ENCODE results near the gene FLRT2.

DNA sequence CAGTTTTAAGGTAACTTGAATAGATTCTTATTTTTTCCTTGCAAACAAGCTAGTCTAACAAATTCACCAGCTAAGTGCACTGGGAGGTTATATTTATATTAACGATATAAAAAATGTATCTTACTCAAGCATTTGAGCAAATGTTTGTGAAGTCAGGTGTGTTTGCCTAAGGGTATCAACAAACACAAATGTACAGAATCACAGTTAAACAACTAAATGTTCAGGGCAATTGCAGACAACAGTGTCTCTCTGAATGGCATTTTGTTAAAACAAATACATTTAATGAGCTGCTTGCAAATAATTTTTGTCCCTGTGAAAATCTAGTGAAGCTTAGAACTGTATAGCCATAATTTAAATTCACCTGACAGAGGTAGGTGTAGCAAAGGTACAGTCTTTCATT lies 28.2 kb upstream of the FLRT2 start:
- TF ChIP-seq EZH2 (IDR thresholded peaks at IDR 0.05; ENCODE audit: low read length) (no peak), CTCF (optimal IDR thresholded peaks at IDR 0.05 in 1 of 3, IDR thresholded peaks at IDR 0.05 in 1 of 3, conservative IDR thresholded peaks at IDR 0.05 in 1 of 3; ENCODE audit: extremely low read depth in 1 of 3, insufficient read depth in 2 of 3, low read length in 3 of 3) (no peak)
